Measurements from ENCODE around the gene TRPV5. TPM values are rescaled to one million over a fixed set of nuclear protein-coding genes. Genes with fewer than 3 reads are reported as not detected.

The TRPV5 gene
- total RNA-seq, 1 donor from 2014 or later: not detected

- DNase-seq (ENCODE audit: extremely low read depth, low read depth, low spot score): no peak
Measured at GRCh38 chr7:142873281-142873784, 60.2 kb downstream of the TRPV5 start.

- DNase-seq (ENCODE audit: extremely low read depth, low read depth, low spot score): no peak
Measured at GRCh38 chr7:142872106-142872675, 61.4 kb downstream of the TRPV5 start.

- DNase-seq (ENCODE audit: extremely low read depth, low read depth, low spot score): no peak
Measured at GRCh38 chr7:142871260-142872105, 62.1 kb downstream of the TRPV5 start.

- no peak for DNase-seq (ENCODE audit: extremely low read depth, low read depth, low spot score)
Measured at GRCh38 chr7:142870566-142871259, 62.8 kb downstream of the TRPV5 start.

GRCh38 chr7:142870147-142870559, 63.4 kb downstream of the TRPV5 start:
- DNase-seq (ENCODE audit: extremely low read depth, low read depth, low spot score): no peak

GRCh38 chr7:142869434-142869833, 64.1 kb downstream of the TRPV5 start:
- no peak for DNase-seq (ENCODE audit: extremely low read depth, low read depth, low spot score)

- DNase-seq (ENCODE audit: extremely low read depth, low read depth, low spot score): no peak
Measured at GRCh38 chr7:142868986-142869415, 64.5 kb downstream of the TRPV5 start.

- DNase-seq (ENCODE audit: extremely low read depth, low read depth, low spot score): no peak
Measured at GRCh38 chr7:142868188-142868985, 65.2 kb downstream of the TRPV5 start.

- no peak for DNase-seq (ENCODE audit: extremely low read depth, low read depth, low spot score)
Measured at GRCh38 chr7:142867398-142868187, 66.0 kb downstream of the TRPV5 start.

- DNase-seq (ENCODE audit: extremely low read depth, low read depth, low spot score): no peak
Measured at GRCh38 chr7:142867097-142867378, 66.5 kb downstream of the TRPV5 start.

- DNase-seq (ENCODE audit: extremely low read depth, low read depth, low spot score): no peak
Measured at GRCh38 chr7:142866361-142867096, 67.0 kb downstream of the TRPV5 start.

GRCh38 chr7:142865766-142866165, 67.8 kb downstream of the TRPV5 start:
- DNase-seq (ENCODE audit: extremely low read depth, low read depth, low spot score): no peak

GRCh38 chr7:142864980-142865747, 68.4 kb downstream of the TRPV5 start:
- no peak for DNase-seq (ENCODE audit: extremely low read depth, low read depth, low spot score)

- no peak for DNase-seq (ENCODE audit: extremely low read depth, low read depth, low spot score)
Measured at GRCh38 chr7:142863891-142864685, 69.5 kb downstream of the TRPV5 start.

GRCh38 chr7:142862786-142863400, 70.7 kb downstream of the TRPV5 start:
- DNase-seq (ENCODE audit: extremely low read depth, low read depth, low spot score): no peak

- DNase-seq (ENCODE audit: extremely low read depth, low read depth, low spot score): no peak
Measured at GRCh38 chr7:142862351-142862750, 71.2 kb downstream of the TRPV5 start.

- no peak for DNase-seq (ENCODE audit: extremely low read depth, low read depth, low spot score)
Measured at GRCh38 chr7:142860968-142861367, 72.6 kb downstream of the TRPV5 start.

Data from glomerular endothelial cell (primary cell).